Fibroblast of the aortic adventitia (primary cell): Measurements from ENCODE around the gene PRSS8. TPM values are rescaled to one million over a fixed set of nuclear protein-coding genes. Genes with fewer than 3 reads are reported as not detected.

ENCODE experiments used
- DNase-seq: peaks from one replicate; pipeline ENCODE4 v3.0.0-alpha.2; 2010; ENCODE audit warnings: low read depth
- H3K4me3 ChIP-seq: 2 replicates; pipeline ENCODE4 v1.5.1; 2011; ENCODE audit warnings: low read depth, mild to moderate bottlenecking, control low read depth, low read length, moderate library complexity
- total RNA-seq: library from RNA; depleted of rRNA; stranded (reverse); fragments of >200 nt; gene quantifications from 2 replicates; pipeline ENCODE4 v1.2.3, GENCODE V29; 2012; ENCODE audit warnings: low replicate concordance
- TF ChIP-seq, protein P1 (sequence below): IDR thresholded peaks from 2 replicates; pipeline ENCODE4 v1.5.1; 2011; ENCODE audit warnings: mild to moderate bottlenecking, low read length, control low read depth, inconsistent platforms; ENCODE audit not compliant: insufficient read depth

The PRSS8 gene
- total RNA-seq, 1 donor: not detected

DNA sequence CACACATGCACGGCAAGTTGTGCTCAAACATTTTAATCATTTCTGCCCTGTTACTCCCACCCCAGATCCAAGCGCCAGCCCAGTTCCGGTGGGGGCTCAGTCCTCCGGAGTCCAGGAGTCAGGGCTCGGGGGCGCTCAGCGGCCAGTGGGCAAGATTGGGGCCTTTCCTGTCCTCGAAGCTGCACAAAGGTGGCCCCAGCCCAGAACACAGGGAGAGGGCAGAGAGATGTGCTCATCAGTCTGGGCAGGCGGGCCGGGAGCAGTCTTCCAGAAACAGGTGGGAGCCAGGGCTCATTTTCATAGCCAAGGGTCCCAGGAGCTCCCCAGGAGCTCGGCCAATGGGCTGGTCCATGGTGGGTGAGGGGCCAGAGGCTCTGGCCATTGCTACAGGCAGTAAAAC, 4.1 kb downstream of the PRSS8 start:
- TF ChIP-seq, protein P1, sequence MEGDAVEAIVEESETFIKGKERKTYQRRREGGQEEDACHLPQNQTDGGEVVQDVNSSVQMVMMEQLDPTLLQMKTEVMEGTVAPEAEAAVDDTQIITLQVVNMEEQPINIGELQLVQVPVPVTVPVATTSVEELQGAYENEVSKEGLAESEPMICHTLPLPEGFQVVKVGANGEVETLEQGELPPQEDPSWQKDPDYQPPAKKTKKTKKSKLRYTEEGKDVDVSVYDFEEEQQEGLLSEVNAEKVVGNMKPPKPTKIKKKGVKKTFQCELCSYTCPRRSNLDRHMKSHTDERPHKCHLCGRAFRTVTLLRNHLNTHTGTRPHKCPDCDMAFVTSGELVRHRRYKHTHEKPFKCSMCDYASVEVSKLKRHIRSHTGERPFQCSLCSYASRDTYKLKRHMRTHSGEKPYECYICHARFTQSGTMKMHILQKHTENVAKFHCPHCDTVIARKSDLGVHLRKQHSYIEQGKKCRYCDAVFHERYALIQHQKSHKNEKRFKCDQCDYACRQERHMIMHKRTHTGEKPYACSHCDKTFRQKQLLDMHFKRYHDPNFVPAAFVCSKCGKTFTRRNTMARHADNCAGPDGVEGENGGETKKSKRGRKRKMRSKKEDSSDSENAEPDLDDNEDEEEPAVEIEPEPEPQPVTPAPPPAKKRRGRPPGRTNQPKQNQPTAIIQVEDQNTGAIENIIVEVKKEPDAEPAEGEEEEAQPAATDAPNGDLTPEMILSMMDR: no peak
- DNase-seq: no peak

DNA sequence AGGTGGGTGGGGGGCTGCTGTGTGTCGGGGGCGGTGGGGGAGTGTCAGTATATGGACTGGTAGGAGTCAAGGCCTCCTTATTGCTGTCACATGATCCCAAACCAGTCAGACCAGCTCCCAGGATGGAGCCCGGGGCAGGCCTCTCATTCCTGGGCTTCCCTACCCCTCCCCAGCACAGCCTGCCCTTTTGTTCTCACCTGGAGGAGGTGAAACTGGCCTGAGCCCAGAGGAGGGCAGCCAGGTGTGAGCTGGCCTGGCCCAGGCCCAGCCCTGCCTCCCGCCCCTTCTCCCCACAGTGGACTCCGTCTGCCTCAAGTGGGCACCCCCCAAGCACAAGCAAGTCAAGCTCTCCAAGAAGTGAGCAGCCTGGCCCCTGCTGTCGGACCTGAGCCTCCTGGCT, 4.6 kb downstream of the PRSS8 start:
- no peak for DNase-seq
- H3K4me3 ChIP-seq: no peak overlapping the region
- TF ChIP-seq, protein P1: no peak

More for the DNA sequence above, 4.1 kb downstream of the PRSS8 start:
- no peak overlapping the region for H3K4me3 ChIP-seq

DNA sequence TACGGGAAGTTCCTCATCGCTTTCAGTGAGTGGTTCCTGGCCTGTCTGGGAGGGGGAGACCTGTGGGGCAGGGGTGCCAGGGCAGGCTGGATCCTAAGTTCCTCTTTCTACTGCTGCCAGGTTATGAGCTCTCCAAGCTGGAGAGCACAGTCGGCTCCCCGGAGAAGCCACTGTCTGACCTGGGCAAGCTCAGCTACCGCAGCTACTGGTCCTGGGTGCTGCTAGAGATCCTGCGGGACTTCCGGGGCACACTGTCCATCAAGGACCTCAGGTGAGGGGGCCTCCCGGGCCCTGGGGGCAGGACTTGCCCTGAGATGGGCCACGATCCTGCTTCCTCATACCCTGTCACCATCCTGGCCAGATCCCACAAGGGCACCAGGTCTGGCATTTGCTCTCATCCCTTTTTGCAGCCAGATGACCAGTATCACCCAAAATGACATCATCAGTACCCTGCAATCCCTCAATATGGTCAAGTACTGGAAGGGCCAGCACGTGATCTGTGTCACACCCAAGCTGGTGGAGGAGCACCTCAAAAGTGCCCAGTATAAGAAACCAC, 5.1 kb downstream of the PRSS8 start:
- TF ChIP-seq, protein P1: no peak
- no peak overlapping the region for H3K4me3 ChIP-seq
- DNase-seq: no peak

DNA sequence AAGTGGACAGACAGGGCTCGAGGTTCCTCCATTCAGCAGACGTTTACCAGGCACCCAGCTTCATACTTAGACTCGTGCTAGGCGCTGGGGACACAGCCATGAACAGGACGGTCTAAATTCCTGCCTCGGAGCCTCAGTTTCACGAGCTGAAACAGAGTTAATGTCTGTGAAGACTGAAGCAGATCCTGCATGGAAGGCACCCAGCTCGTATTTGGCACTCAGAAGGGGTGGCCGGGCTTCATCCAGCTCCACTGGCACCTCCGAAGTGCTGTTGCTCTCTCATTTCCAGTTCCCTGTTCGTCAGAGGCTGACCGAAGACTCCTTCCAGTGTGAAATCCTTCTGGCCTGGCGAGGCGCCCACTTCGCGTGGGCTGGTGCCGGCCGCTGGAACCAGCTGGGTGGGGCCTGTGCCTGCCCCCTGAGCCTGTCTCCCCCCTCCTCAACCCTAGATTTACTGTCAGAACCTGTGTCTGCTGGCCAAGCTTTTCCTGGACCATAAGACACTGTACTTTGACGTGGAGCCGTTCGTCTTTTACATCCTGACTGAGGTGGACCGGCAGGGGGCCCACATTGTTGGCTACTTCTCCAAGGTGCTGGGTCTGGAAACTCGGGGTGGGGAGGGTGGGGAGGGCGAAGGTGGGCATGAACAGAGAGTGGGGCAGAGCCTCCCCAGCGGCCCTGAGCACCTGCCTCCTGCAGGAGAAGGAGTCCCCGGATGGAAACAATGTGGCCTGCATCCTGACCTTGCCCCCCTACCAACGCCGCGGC, 5.8 kb downstream of the PRSS8 start:
- DNase-seq: peak; percentile 37
- no peak overlapping the region for H3K4me3 ChIP-seq
- TF ChIP-seq, protein P1: peak; percentile 2

DNA sequence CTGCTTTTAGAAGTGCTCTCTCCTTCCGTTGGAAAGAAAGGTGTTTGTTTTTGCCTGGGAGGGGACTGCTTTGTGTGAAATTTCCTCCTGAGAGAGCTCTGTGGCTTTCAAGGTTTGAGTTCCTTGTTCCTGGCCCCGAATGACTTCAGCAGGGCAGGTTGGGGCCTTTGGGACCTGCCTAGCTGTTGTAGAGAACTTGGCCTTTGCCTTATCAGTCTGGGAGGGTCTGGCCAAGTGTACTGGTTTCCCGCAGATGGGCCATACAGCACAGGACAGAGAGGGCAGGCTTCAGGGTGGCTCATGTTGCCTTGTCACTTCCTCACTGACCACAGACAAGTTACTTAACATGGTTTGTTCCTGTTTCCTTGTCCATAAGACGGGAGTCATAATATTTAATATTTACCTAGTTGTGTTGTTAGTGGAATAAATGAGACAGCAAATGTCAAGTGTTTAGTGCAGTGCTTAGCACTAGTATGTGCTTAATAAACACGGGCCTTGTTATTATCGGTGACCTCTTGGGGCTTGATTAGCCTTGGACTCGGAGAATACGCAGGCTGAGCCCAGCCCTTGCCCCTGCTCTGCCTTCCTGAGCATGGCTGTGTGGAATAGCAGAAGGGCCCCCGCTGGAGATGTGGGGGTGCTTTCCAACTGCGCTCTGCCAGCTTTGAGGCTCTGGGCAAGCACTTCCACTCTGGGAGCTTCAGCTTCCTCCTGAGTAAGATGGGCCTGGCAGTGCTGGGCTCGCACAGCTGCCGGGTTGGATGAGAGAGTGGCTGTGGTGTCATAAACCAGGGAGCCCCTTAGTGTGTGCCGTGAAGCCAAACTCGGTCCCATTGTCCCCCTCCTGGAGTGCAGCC, 6.6 kb downstream of the PRSS8 start:
- TF ChIP-seq, protein P1: no peak
- no peak overlapping the region for H3K4me3 ChIP-seq
- no peak for DNase-seq

DNA sequence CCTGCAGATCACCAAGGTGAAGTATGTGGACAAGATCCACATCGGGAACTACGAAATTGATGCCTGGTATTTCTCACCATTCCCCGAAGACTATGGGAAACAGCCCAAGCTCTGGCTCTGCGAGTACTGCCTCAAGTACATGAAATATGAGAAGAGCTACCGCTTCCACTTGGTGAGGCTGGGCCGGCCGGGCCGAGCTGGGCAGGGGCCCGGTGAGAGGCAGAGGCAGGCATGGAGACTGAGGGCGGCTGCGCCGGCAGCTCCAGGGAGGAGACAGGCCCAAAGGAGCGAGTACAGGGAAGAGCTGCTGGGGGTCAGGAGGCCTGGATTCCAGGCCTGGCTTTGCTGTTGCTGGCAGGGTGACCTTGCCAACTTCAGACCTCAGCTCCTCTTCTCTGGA, 8.3 kb downstream of the PRSS8 start:
- no peak for DNase-seq
- H3K4me3 ChIP-seq: no peak overlapping the region
- TF ChIP-seq, protein P1: no peak
